KMS-11 (cell line): ENCODE data around the gene CYB561D1.
"Not testable (repeated sequence)": the region's sequence is repeated elsewhere in the genome, so short reads cannot be mapped to it uniquely, and the experiment has no call there.

Experiments used
- H2AFZ ChIP-seq: fragments of 200-600 bp; sonication (generic); 2 replicates; pipeline ENCODE4 v1.6.1; 2016; ENCODE audit warnings: antibody characterized with exemption, mixed run types, low read depth
- H3K27ac ChIP-seq: fragments of 200-600 bp; sonication (generic); 2 replicates; pipeline ENCODE4 v1.6.1; 2016; ENCODE audit warnings: mild to moderate bottlenecking, mixed run types
- H3K27me3 ChIP-seq: fragments of 200-600 bp; sonication (generic); 2 replicates; pipeline ENCODE4 v1.6.1; 2017; ENCODE audit warnings: mild to moderate bottlenecking, low read depth, mixed run types, moderate library complexity; ENCODE audit not compliant: insufficient read depth
- H3K36me3 ChIP-seq: fragments of 200-600 bp; sonication (generic); 2 replicates; pipeline ENCODE4 v1.6.1; 2017; ENCODE audit warnings: mild to moderate bottlenecking, mixed run types; ENCODE audit not compliant: insufficient read depth
- H3K4me1 ChIP-seq: fragments of 200-600 bp; sonication (generic); 2 replicates; pipeline ENCODE4 v1.6.1; 2016; ENCODE audit warnings: mild to moderate bottlenecking, low read depth, mixed run types; ENCODE audit not compliant: poor library complexity, severe bottlenecking
- H3K4me2 ChIP-seq: fragments of 200-600 bp; sonication (generic); 2 replicates; pipeline ENCODE4 v1.7.0; 2016; ENCODE audit warnings: mild to moderate bottlenecking, mixed run types
- H3K4me3 ChIP-seq: fragments of 200-600 bp; sonication (generic); IDR thresholded peaks from 2 replicates; pipeline ENCODE4 v1.6.1; 2017; ENCODE audit warnings: low read depth, low read length, mixed read lengths; ENCODE audit not compliant: insufficient read depth
- H3K79me2 ChIP-seq: fragments of 200-600 bp; sonication (generic); 2 replicates; pipeline ENCODE4 v1.6.1; 2016; ENCODE audit warnings: low read depth, mixed run types; ENCODE audit not compliant: insufficient read depth
- H3K9ac ChIP-seq: fragments of 200-600 bp; sonication (generic); 2 replicates; pipeline ENCODE4 v1.6.1; 2016; ENCODE audit warnings: mild to moderate bottlenecking, mixed run types
- H4K20me1 ChIP-seq: fragments of 200-600 bp; sonication (generic); 2 replicates; pipeline ENCODE4 v1.6.1; 2016; ENCODE audit warnings: mild to moderate bottlenecking, mixed run types; ENCODE audit not compliant: insufficient read depth
- CTCF ChIP-seq: fragments of 200-600 bp; sonication (generic); conservative IDR thresholded peaks from 2 replicates; pipeline ENCODE4 v1.6.1; 2017; ENCODE audit warnings: low read depth, mild to moderate bottlenecking, antibody characterized with exemption, low read length, moderate library complexity, mixed read lengths

Gene CYB561D1, protein sequence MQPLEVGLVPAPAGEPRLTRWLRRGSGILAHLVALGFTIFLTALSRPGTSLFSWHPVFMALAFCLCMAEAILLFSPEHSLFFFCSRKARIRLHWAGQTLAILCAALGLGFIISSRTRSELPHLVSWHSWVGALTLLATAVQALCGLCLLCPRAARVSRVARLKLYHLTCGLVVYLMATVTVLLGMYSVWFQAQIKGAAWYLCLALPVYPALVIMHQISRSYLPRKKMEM

GRCh38 chr1:109493805-109494539, at the start of gene CYB561D1:
TSS of gene CYB561D1 (plus strand) at chr1:109494094. CDS start at chr1:109494140, 46 bp downstream.
- Histone ChIP-seq H3K79me2 (peaks cover 14% of the 10 kb centered on the region; the same call in 1 of the 2 replicates), H3K36me3 (no peaks in the 10 kb centered on the region; the same call in 1 of the 2 replicates), H4K20me1 (no peaks in the 10 kb centered on the region), H3K9ac (peak within 1 kb of the TSS; percentile 43; the same call in 1 of the 2 replicates), H3K27me3 (no peaks in the 10 kb centered on the region), H2AFZ (peak within 1 kb of the TSS; percentile 75), H3K4me2 (peak within 1 kb of the TSS; percentile 61), H3K4me1 (peaks cover 18% of the 10 kb centered on the region), H3K4me3 (peak within 1 kb of the TSS; percentile 99), H3K27ac (no peak within 1 kb of the TSS)
- peak; percentile 98 for TF ChIP-seq CTCF

DNA sequence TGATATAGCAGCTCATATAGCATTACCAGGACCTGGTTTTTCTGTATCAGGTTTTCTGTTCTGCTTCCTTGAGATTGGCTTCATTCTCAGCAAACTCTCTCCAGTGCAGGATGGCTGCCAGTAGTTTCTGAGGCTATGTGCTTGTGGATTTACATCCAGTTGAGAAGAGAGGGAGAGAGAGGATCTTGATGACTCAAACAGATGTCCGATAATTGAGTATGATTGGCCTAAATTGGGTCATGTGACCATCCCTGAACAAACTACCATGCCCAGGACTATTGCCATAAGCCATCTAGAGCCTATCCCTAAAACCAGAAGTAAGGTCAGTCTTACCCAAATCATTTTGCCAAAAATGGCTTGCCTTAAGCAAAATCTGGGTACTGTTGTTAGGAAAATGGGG, 49.5 kb upstream of the CYB561D1 start:
- H3K27ac ChIP-seq = no peak overlapping the region
- no peak overlapping the region for H3K4me3 ChIP-seq
- no peaks in the 10 kb centered on the region for H3K4me1 ChIP-seq
- no peaks in the 10 kb centered on the region for H4K20me1 ChIP-seq
- H3K9ac ChIP-seq = no peak overlapping the region
- no peak overlapping the region for H2AFZ ChIP-seq
- no peak for TF ChIP-seq CTCF
- H3K79me2 ChIP-seq = no peaks in the 10 kb centered on the region
- no peak overlapping the region for H3K4me2 ChIP-seq
- H3K36me3 ChIP-seq = no peaks in the 10 kb centered on the region
- no peaks in the 10 kb centered on the region for H3K27me3 ChIP-seq

GRCh38 chr1:109445949-109446695, 47.8 kb upstream of the CYB561D1 start:
- not testable (repeated sequence) for H3K4me2 ChIP-seq, H3K4me1 ChIP-seq, H3K27ac ChIP-seq, H3K4me3 ChIP-seq, H3K27me3 ChIP-seq, H3K9ac ChIP-seq, H4K20me1 ChIP-seq, H3K79me2 ChIP-seq, H2AFZ ChIP-seq, H3K36me3 ChIP-seq

DNA sequence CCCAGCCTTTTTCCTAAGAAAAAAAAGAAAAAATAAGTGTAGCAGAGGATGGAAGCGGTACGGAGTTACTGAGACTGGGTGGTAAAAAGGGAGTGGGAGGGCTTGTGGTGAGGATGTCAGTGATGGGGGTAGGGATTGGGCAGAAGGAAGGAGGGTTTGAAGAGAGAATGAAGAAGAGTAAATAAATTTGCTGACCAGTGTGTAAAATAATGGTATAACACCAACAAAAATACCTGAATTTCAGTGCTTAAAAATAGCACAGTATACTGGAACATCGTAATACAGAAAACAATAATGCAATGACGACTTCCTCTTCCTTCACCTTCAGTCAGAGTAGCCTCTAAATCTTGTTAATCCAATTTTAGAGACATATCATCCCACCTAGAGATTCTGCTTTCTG, 46.4 kb upstream of the CYB561D1 start:
- Histone ChIP-seq H3K9ac (no peak overlapping the region), H3K27ac (no peak overlapping the region), H4K20me1 (no peaks in the 10 kb centered on the region), H2AFZ (no peak overlapping the region), H3K27me3 (no peaks in the 10 kb centered on the region), H3K4me1 (no peaks in the 10 kb centered on the region), H3K36me3 (no peaks in the 10 kb centered on the region), H3K79me2 (no peaks in the 10 kb centered on the region), H3K4me3 (no peak overlapping the region), H3K4me2 (no peak overlapping the region)
- no peak for TF ChIP-seq CTCF
